Thoracic aorta endothelial cell (primary cell): ENCODE results near the gene FHIP2A. TPM values are rescaled to one million over a fixed set of nuclear protein-coding genes. Genes with fewer than 3 reads are reported as not detected.

Experiments
- total RNA-seq: library from RNA; depleted of rRNA; stranded (reverse); fragments of >200 nt; gene quantifications from 2 replicates; pipeline ENCODE4 v1.2.3, GENCODE V29; 2012

The FHIP2A gene, protein sequence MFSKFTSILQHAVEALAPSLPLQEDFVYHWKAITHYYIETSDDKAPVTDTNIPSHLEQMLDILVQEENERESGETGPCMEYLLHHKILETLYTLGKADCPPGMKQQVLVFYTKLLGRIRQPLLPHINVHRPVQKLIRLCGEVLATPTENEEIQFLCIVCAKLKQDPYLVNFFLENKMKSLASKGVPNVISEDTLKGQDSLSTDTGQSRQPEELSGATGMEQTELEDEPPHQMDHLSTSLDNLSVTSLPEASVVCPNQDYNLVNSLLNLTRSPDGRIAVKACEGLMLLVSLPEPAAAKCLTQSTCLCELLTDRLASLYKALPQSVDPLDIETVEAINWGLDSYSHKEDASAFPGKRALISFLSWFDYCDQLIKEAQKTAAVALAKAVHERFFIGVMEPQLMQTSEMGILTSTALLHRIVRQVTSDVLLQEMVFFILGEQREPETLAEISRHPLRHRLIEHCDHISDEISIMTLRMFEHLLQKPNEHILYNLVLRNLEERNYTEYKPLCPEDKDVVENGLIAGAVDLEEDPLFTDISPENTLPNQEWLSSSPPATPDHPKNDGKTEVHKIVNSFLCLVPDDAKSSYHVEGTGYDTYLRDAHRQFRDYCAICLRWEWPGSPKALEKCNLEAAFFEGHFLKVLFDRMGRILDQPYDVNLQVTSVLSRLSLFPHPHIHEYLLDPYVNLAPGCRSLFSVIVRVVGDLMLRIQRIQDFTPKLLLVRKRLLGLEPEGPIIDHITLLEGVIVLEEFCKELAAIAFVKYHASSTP
- 37.3 and 37.5 TPM in 2 replicates for total RNA-seq

GRCh38 chr10:114821293-114821914 is at the start of gene FHIP2A:
TSS of gene FHIP2A (plus strand) at chr10:114821780. CDS start at chr10:114822079, 299 bp downstream.

Other genes starting within 250 kb of the FHIP2A start
- gene ABLIM1, start 163.5 kb upstream of the FHIP2A start, total RNA-seq, result 62.2 and 91.8 TPM in 2 replicates
- gene TRUB1, start 116.4 kb downstream of the FHIP2A start, total RNA-seq, result 32.5 and 43.5 TPM in 2 replicates